ENCODE measurements around the gene IPO5. TPM values are rescaled to one million over a fixed set of nuclear protein-coding genes. Genes with fewer than 3 reads are reported as not detected.

The IPO5 gene
- 181 and 229 TPM in 2 replicates for total RNA-seq (2014; rRNA removed; shearing (Covaris generic))

- in situ Hi-C loops (cut with HindIII; ENCODE audit: low sequenced_read_pairs): no loop called here
- no peak for DNase-seq (ENCODE audit: low spot score)
Observed at GRCh38 chr13:97953376-97953970, at the start of gene IPO5. TSS of gene IPO5 (plus strand) at chr13:97953675. CDS start at chr13:97976697, 23,022 bp downstream.

GRCh38 chr13:97904059-97904458 lies 49.4 kb upstream of the IPO5 start:
- in situ Hi-C loops (cut with HindIII; ENCODE audit: low sequenced_read_pairs): no loop called here
- DNase-seq (ENCODE audit: low spot score): no peak

GRCh38 chr13:97905517-97905916 lies 48.0 kb upstream of the IPO5 start:
- DNase-seq (ENCODE audit: low spot score): no peak
- in situ Hi-C loops (cut with HindIII; ENCODE audit: low sequenced_read_pairs): no loop called here

GRCh38 chr13:97911311-97912138 lies 42.0 kb upstream of the IPO5 start:
- no peak for DNase-seq (ENCODE audit: low spot score)
- in situ Hi-C loops (cut with HindIII; ENCODE audit: low sequenced_read_pairs): no loop called here

- DNase-seq (ENCODE audit: low spot score): no peak
- in situ Hi-C loops (cut with HindIII; ENCODE audit: low sequenced_read_pairs): no loop called here
Observed at GRCh38 chr13:97912139-97912535, 41.3 kb upstream of the IPO5 start.

GRCh38 chr13:97913206-97913605 lies 40.3 kb upstream of the IPO5 start:
- in situ Hi-C loops (cut with HindIII; ENCODE audit: low sequenced_read_pairs): no loop called here
- no peak for DNase-seq (ENCODE audit: low spot score)

- no peak for DNase-seq (ENCODE audit: low spot score)
- in situ Hi-C loops (cut with HindIII; ENCODE audit: low sequenced_read_pairs): no loop called here
Observed at GRCh38 chr13:97914540-97914939, 38.9 kb upstream of the IPO5 start.

GRCh38 chr13:97921176-97921816 lies 32.2 kb upstream of the IPO5 start:
- DNase-seq (ENCODE audit: low spot score): no peak
- in situ Hi-C loops (cut with HindIII; ENCODE audit: low sequenced_read_pairs): no loop called here

GRCh38 chr13:97928301-97928700 lies 25.2 kb upstream of the IPO5 start:
- in situ Hi-C loops (cut with HindIII; ENCODE audit: low sequenced_read_pairs): no loop called here
- no peak for DNase-seq (ENCODE audit: low spot score)

- in situ Hi-C loops (cut with HindIII; ENCODE audit: low sequenced_read_pairs): no loop called here
- DNase-seq (ENCODE audit: low spot score): no peak
Observed at GRCh38 chr13:97932036-97932435, 21.4 kb upstream of the IPO5 start.

- no peak for DNase-seq (ENCODE audit: low spot score)
- in situ Hi-C loops (cut with HindIII; ENCODE audit: low sequenced_read_pairs): no loop called here
Observed at GRCh38 chr13:97932647-97933046, 20.8 kb upstream of the IPO5 start.

- in situ Hi-C loops (cut with HindIII; ENCODE audit: low sequenced_read_pairs): no loop called here
- DNase-seq (ENCODE audit: low spot score): no peak
Observed at GRCh38 chr13:97933776-97934175, 19.7 kb upstream of the IPO5 start.

- no peak for DNase-seq (ENCODE audit: low spot score)
- in situ Hi-C loops (cut with HindIII; ENCODE audit: low sequenced_read_pairs): no loop called here
Observed at GRCh38 chr13:97934590-97934989, 18.9 kb upstream of the IPO5 start.

- no peak for DNase-seq (ENCODE audit: low spot score)
- in situ Hi-C loops (cut with HindIII; ENCODE audit: low sequenced_read_pairs): no loop called here
Observed at GRCh38 chr13:97935071-97935470, 18.4 kb upstream of the IPO5 start.

- no peak for DNase-seq (ENCODE audit: low spot score)
- in situ Hi-C loops (cut with HindIII; ENCODE audit: low sequenced_read_pairs): no loop called here
Observed at GRCh38 chr13:97936036-97936435, 17.4 kb upstream of the IPO5 start.

GRCh38 chr13:97938706-97939475 lies 14.6 kb upstream of the IPO5 start:
- in situ Hi-C loops (cut with HindIII; ENCODE audit: low sequenced_read_pairs): no loop called here
- no peak for DNase-seq (ENCODE audit: low spot score)

GRCh38 chr13:97944396-97945029 lies 9.0 kb upstream of the IPO5 start:
- in situ Hi-C loops (cut with HindIII; ENCODE audit: low sequenced_read_pairs): no loop called here
- no peak for DNase-seq (ENCODE audit: low spot score)

- in situ Hi-C loops (cut with HindIII; ENCODE audit: low sequenced_read_pairs): no loop called here
- no peak for DNase-seq (ENCODE audit: low spot score)
Observed at GRCh38 chr13:97945342-97945741, 8.1 kb upstream of the IPO5 start.

GRCh38 chr13:97945792-97946419 lies 7.6 kb upstream of the IPO5 start:
- in situ Hi-C loops (cut with HindIII; ENCODE audit: low sequenced_read_pairs): no loop called here

More at GRCh38 chr13:97945792-97946419, 7.6 kb upstream of the IPO5 start:
- DNase-seq (ENCODE audit: low spot score): no peak
